ENCODE data around the gene IL1RL2.

Gene IL1RL2

DNA sequence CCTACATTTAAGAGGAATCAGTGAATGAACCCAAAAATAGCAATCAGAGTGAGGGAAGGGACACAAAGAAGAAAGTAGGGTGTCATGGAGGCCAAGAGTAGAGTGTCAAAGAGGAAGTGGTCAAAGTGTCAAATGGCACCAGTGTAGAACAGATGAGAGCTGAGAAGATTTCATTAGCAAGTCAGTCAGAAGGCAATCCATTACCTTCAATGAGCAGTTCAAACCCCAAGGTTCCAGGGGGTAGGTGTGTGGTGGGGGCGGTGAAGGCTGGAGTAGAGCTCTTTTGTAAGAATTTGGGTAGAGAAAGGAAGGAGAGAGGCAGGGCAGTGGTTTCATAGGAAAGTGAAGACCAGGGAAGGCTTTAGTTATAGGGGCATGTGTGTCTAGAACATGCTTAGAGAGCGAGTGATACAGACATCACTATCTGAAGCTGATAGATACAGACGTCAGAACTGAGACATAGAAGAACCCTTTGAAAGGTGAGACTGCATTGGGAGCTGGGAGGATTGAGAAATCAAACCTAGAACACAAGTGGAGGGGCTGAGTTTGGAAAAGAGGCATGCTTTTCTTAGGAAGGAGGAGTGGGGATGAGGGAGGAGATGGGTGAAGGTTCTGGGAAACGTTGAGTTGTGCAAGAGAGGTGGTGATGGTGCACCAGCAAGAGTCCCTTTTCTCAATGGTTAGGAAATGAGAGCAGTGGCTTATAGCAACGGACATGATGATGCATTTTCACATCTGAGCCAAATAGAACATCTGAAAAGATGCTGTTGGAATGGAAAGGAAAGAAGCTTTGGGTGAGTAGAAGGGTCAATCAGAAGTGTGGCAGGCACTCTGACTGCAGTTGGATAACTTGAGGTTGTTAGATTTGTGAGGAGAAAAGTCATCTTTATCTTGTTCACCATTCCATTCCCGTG lies 75.7 kb downstream of the IL1RL2 start:
- no peak for FAIRE-seq
- DNase-seq (ENCODE audit: insufficient read length): no peak
- no peak for TF ChIP-seq POLR2AphosphoS5 (IDR thresholded peaks at IDR 0.05; ENCODE audit: low read depth, low read length)
- TF ChIP-seq TAF1 (IDR thresholded peaks at IDR 0.05; ENCODE audit: borderline replicate concordance, low read depth, low read length): no peak
- no peak for TF ChIP-seq POLR2A (IDR thresholded peaks at IDR 0.05; ENCODE audit: low read depth, low read length)

DNA sequence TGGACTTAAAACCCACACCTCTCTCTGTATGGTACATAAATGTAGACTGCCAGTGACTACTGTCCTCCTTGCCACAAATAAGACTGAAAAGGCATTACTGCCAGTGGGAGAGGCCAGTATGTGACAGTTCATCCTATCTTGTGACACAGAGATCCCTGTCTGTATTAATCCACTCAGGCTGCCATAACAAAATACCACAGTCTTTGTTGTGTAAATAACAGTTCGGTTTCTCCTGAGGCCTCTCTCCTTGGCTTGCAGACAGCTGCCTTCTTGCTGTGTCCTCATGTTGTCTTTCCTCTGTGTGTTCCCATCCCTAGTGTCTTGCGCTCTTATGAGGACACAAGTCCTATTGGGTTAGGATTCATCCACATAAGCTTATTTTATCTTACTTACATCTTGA lies 78.1 kb downstream of the IL1RL2 start:
- FAIRE-seq (no peak), DNase-seq (ENCODE audit: insufficient read length) (no peak)
- no peak for TF ChIP-seq POLR2AphosphoS5 (IDR thresholded peaks at IDR 0.05; ENCODE audit: low read depth, low read length)
- no peak for TF ChIP-seq TAF1 (IDR thresholded peaks at IDR 0.05; ENCODE audit: borderline replicate concordance, low read depth, low read length)
- TF ChIP-seq POLR2A (IDR thresholded peaks at IDR 0.05; ENCODE audit: low read depth, low read length): no peak

DNA sequence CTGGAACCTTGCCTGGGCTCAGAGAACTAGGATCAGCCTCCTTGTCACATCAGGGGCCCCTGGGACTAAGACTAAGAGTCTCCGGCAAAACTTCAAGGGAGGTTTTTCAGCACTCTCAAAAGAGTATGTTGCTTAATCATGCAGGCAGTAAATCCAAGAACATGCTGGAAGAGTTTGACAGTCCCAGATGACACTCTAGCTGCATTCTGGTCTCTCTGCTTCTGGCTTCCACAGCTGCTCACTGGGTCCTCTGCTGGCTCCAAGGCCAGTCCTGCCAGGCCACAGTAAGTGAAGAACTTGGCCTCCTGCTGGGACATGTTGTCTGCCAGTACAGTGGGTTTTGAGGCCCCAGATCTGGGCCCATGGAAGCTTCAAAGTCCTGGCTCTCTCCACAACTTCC lies 79.4 kb downstream of the IL1RL2 start:
- FAIRE-seq (no peak), DNase-seq (ENCODE audit: insufficient read length) (no peak)
- TF ChIP-seq TAF1 (IDR thresholded peaks at IDR 0.05; ENCODE audit: borderline replicate concordance, low read depth, low read length) (no peak), POLR2A (IDR thresholded peaks at IDR 0.05; ENCODE audit: low read depth, low read length) (no peak), POLR2AphosphoS5 (IDR thresholded peaks at IDR 0.05; ENCODE audit: low read depth, low read length) (no peak)

DNA sequence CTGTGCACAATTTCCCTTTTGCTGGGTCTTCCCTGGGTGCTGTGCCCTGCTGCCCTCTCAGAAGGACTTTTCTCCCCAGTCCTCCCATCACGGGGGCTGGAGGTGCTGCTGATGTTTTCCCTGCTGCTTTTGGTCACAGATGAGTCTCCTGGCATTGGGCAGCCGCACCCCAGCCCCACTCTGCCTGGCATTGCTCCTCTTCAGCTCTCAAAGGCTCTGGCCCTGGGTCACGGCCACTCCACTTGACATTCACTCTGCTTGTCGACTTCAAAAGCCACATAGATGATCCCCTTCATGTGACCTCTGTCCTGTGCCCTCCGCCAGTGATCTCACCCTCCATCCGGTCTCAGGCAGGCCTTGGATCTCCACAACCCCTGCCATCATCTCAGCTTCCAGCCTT lies 81.0 kb downstream of the IL1RL2 start:
- FAIRE-seq (no peak), DNase-seq (ENCODE audit: insufficient read length) (no peak)
- TF ChIP-seq POLR2AphosphoS5 (IDR thresholded peaks at IDR 0.05; ENCODE audit: low read depth, low read length): no peak
- TF ChIP-seq POLR2A (IDR thresholded peaks at IDR 0.05; ENCODE audit: low read depth, low read length): no peak
- TF ChIP-seq TAF1 (IDR thresholded peaks at IDR 0.05; ENCODE audit: borderline replicate concordance, low read depth, low read length): no peak

DNA sequence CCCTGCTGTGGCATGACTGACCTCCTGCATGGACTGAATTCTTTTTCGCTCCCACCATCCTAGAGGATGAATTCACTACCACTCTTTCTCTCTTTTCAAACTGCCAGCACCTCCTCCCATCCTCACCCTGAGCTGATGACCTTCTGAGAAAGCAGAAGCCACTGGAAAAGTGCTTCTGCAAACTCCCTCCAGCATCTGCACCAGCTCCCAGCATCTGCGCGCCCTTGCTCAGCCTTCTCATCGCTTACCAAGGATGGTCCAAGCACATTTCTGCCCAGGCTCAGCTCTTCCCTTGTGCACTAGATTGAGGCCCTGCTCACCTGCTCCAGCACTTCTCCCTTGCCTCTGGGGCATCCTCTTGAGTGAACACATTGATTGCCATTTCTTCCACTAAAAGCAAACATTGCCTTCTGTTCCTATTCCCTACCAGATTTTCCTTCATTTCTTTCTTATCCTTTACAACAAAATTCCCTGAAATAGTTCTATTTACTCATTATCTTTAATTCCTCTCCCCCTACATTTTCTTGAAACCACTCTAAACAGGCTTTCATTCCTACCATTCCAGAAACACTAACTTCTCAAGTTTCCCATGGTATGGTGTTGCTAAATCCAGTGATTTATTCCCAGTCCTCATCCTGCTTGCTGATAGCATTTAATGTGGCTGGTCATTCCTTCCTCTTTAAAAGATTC lies 81.8 kb downstream of the IL1RL2 start:
- FAIRE-seq: no peak
- DNase-seq (ENCODE audit: insufficient read length): no peak
- TF ChIP-seq TAF1 (IDR thresholded peaks at IDR 0.05; ENCODE audit: borderline replicate concordance, low read depth, low read length) (no peak), POLR2A (IDR thresholded peaks at IDR 0.05; ENCODE audit: low read depth, low read length) (no peak), POLR2AphosphoS5 (IDR thresholded peaks at IDR 0.05; ENCODE audit: low read depth, low read length) (no peak)

DNA sequence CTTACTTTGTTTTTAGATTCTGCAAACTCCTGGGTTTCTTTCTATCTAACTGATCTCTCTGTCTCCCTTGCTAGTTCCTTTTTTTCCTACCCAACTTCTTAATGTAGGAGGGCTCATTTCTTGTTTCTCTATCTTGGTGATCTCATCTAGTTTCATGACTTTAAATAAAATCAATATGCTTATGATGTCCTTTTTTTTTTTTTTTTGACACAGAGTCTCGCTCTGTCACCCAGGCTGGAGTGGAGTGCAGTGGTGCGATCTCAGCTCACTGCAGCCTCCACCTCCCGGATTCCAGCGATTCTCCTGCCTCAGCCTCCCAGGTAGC lies 82.3 kb downstream of the IL1RL2 start:
- no peak for DNase-seq (ENCODE audit: insufficient read length)
- FAIRE-seq: no peak
- TF ChIP-seq TAF1 (IDR thresholded peaks at IDR 0.05; ENCODE audit: borderline replicate concordance, low read depth, low read length) (no peak), POLR2A (IDR thresholded peaks at IDR 0.05; ENCODE audit: low read depth, low read length) (no peak), POLR2AphosphoS5 (IDR thresholded peaks at IDR 0.05; ENCODE audit: low read depth, low read length) (no peak)

DNA sequence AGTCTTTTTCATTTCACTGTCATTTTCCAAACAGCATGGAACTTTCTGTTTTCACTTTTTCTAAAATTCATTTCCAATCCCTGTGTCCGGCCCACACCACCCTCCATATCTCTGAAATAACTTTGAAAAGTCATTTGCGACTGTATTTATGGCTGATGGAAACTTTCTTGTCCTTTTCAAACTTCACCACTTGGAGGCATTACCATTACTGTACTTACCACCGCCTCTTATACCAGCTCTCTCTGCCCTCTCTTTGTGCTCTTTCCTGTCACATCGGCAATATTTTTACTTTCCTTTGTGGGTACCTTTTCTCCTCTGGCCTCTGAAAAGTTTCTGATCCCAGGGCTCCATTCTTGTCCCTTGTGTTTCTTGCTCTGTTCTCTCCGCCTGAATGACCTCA lies 85.0 kb downstream of the IL1RL2 start:
- FAIRE-seq (no peak), DNase-seq (ENCODE audit: insufficient read length) (no peak)
- TF ChIP-seq TAF1 (IDR thresholded peaks at IDR 0.05; ENCODE audit: borderline replicate concordance, low read depth, low read length) (no peak), POLR2A (IDR thresholded peaks at IDR 0.05; ENCODE audit: low read depth, low read length) (no peak), POLR2AphosphoS5 (IDR thresholded peaks at IDR 0.05; ENCODE audit: low read depth, low read length) (no peak)

DNA sequence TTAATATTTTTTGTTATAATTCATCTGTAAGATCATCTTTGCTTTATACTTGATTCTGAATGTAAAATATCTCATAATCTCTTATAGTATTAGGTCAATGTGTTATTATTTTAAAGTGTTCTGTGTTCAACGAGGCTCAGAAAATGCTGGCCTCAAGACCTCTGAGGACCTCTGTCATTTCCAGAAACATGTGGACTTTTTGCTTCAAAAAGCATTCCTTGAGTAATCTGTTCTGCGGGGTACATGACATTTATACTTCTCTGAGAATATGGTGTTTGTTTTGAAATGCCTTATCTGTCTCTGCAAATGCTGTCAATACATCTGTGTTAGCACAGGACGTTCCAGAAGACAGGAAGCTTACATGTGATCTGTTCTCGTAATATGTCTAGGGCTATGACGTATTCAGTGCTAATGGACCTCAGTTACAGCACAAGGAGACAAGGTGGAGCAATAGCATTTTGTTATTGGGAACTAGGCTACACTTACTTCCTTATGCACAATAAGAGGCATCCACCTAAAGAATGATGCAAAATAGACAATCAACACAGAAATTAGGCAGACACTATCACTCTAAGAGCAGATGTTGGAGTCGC lies 86.9 kb downstream of the IL1RL2 start:
- TF ChIP-seq POLR2AphosphoS5 (IDR thresholded peaks at IDR 0.05; ENCODE audit: low read depth, low read length): no peak
- TF ChIP-seq POLR2A (IDR thresholded peaks at IDR 0.05; ENCODE audit: low read depth, low read length): no peak
- TF ChIP-seq TAF1 (IDR thresholded peaks at IDR 0.05; ENCODE audit: borderline replicate concordance, low read depth, low read length): no peak
- no peak for FAIRE-seq
- DNase-seq (ENCODE audit: insufficient read length): no peak

DNA sequence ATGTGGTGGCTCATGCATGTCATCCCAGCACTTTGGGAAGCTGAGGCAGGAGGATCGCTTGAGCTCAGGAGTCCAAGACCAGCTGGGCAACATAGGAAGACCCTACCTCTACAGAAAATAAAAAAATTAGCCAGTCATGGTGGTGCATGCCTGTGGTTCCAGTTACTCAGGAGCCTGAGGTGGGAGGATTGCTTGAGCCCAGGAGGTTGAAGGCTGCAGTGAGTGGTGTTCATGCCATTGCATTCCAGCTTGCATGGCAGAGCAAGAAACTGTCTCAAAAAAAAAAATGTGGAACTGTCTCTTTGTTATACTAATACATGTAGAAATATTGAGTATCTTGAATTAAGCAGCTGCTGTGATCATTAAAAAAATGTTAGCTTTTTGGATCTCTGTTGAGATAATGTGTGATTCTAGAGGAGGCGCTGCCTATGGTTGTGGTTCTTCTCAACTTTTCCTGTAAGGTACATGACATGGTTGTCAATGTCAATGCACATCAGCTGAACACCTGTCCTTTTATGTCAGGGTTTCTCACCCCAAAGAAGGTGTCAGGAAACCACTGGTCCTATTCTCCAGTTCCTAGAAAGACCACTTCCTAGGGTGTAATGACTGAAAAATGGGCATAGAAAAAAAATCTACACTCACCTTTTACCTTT lies 89.9 kb downstream of the IL1RL2 start:
- TF ChIP-seq POLR2AphosphoS5 (IDR thresholded peaks at IDR 0.05; ENCODE audit: low read depth, low read length): no peak
- TF ChIP-seq POLR2A (IDR thresholded peaks at IDR 0.05; ENCODE audit: low read depth, low read length): no peak
- no peak for TF ChIP-seq TAF1 (IDR thresholded peaks at IDR 0.05; ENCODE audit: borderline replicate concordance, low read depth, low read length)
- FAIRE-seq (no peak), DNase-seq (ENCODE audit: insufficient read length) (no peak)

DNA sequence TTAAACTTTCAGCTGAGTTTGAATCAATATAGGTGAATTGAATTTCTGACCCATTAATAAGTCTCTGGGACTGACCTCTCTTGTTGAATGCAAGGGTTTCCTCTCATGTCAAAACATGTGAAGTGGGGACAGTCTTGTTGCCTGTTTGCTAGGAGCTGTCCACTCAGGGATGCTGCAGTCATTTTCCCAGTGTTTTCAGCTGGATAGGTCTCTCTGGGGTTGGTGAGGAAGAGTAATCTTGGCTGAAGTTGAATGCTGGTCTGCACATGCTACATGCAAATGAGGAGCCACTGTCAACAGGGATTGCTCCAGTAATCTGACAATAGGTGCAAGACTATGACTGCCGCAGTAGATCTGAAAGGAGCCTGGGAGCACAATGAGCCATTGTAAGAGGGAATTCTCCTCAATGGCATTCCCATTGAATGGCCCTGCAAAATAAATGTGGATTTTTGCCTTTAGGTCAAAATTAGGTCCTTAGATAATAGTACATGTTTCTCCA lies 90.4 kb downstream of the IL1RL2 start:
- TF ChIP-seq POLR2AphosphoS5 (IDR thresholded peaks at IDR 0.05; ENCODE audit: low read depth, low read length) (no peak), POLR2A (IDR thresholded peaks at IDR 0.05; ENCODE audit: low read depth, low read length) (no peak), TAF1 (IDR thresholded peaks at IDR 0.05; ENCODE audit: borderline replicate concordance, low read depth, low read length) (no peak)
- no peak for DNase-seq (ENCODE audit: insufficient read length)
- FAIRE-seq: no peak
